ENCODE data around the gene CCDC40.

CCDC40 gene

DNA sequence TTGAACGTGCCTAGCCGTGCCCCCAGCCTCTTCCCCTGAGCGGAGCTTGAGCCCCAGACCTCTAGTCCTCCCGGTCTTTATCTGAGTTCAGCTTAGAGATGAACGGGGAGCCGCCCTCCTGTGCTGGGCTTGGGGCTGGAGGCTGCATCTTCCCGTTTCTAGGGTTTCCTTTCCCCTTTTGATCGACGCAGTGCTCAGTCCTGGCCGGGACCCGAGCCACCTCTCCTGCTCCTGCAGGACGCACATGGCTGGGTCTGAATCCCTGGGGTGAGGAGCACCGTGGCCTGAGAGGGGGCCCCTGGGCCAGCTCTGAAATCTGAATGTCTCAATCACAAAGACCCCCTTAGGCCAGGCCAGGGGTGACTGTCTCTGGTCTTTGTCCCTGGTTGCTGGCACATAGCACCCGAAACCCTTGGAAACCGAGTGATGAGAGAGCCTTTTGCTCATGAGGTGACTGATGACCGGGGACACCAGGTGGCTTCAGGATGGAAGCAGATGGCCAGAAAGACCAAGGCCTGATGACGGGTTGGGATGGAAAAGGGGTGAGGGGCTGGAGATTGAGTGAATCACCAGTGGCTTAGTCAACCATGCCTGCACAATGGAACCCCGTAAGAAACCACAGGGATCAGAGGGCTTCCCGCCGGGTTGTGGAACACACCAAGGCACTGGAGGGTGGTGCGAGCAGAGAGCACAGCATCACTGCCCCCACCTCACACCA lies 65.7 kb downstream of the CCDC40 start:
- Histone ChIP-seq H3K27me3 (replicated peaks; ENCODE audit: control insufficient read depth, insufficient read depth, low read length) (no peaks in the 10 kb centered on the region), H3K4me3 (replicated peaks; ENCODE audit: low read depth, low read length) (peak overlapping the region; percentile 83), H3K36me3 (ENCODE audit: control insufficient read depth, insufficient read depth, low read length) (no peaks in the 10 kb centered on the region)
- no peak for DNase-seq (ENCODE audit: extremely low read depth, insufficient read length)
- TF ChIP-seq, protein P1, sequence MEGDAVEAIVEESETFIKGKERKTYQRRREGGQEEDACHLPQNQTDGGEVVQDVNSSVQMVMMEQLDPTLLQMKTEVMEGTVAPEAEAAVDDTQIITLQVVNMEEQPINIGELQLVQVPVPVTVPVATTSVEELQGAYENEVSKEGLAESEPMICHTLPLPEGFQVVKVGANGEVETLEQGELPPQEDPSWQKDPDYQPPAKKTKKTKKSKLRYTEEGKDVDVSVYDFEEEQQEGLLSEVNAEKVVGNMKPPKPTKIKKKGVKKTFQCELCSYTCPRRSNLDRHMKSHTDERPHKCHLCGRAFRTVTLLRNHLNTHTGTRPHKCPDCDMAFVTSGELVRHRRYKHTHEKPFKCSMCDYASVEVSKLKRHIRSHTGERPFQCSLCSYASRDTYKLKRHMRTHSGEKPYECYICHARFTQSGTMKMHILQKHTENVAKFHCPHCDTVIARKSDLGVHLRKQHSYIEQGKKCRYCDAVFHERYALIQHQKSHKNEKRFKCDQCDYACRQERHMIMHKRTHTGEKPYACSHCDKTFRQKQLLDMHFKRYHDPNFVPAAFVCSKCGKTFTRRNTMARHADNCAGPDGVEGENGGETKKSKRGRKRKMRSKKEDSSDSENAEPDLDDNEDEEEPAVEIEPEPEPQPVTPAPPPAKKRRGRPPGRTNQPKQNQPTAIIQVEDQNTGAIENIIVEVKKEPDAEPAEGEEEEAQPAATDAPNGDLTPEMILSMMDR (IDR thresholded peaks at IDR 0.05; ENCODE audit: insufficient read depth, low read length, poor library complexity, severe bottlenecking), result no peak

DNA sequence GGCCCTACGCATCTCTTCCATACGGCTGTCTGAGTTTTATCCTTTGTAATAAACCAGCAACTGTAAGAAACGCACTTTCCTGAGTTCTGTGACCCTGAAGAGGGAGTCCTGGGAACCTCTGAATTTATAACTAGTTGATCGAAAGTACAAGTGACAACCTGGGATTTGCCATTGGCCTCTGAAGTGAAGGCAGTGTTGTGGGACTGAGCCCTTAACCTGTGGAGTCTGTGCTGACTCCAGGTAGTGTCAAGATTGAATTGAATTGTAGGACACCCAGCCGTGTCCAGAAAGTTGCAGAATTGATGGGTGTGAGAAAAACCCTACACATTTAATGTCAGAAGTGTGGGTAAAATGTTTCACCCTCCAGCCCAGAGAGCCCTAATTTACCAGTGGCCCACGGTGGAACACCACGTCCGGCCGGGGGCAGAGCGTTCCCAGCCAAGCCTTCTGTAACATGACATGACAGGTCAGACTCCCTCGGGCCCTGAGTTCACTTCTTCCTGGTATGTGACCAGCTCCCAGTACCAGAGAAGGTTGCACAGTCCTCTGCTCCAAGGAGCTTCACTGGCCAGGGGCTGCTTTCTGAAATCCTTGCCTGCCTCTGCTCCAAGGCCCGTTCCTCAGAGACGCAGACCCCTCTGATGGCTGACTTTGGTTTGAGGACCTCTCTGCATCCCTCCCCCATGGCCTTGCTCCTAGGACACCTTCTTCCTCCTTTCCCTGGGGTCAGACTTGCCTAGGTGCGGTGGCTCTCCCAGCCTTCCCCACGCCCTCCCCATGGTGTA lies 66.4 kb downstream of the CCDC40 start:
- TF ChIP-seq, protein P1 (IDR thresholded peaks at IDR 0.05; ENCODE audit: insufficient read depth, low read length, poor library complexity, severe bottlenecking), result no peak
- Histone ChIP-seq H3K4me3 (replicated peaks; ENCODE audit: low read depth, low read length) (no peak overlapping the region), H3K27me3 (replicated peaks; ENCODE audit: control insufficient read depth, insufficient read depth, low read length) (no peaks in the 10 kb centered on the region), H3K36me3 (ENCODE audit: control insufficient read depth, insufficient read depth, low read length) (no peaks in the 10 kb centered on the region)
- no peak for DNase-seq (ENCODE audit: extremely low read depth, insufficient read length)

DNA sequence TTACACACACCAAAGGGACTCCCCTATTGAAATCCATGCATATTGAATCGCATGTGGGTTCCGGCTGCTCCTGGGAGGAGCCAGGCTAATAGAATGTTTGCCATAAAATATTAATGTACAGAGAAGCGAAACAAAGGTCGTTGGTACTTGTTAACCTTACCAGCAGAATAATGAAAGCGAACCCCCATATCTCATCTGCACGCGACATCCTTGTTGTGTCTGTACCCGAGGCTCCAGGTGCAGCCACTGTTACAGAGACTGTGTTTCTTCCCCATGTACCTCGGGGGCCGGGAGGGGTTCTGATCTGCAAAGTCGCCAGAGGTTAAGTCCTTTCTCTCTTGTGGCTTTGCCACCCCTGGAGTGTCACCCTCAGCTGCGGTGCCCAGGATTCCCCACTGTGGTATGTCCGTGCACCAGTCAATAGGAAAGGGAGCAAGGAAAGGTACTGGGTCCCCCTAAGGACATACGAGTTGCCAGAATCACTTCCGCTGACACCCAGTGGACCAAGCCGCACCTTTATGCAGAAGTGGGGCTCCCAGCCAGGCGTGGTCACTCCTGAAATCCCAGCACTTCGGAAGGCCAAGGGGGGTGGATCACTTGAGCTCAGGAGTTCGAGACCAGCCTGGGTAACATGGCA lies 67.1 kb downstream of the CCDC40 start:
- no peaks in the 10 kb centered on the region for H3K36me3 ChIP-seq (ENCODE audit: control insufficient read depth, insufficient read depth, low read length)
- DNase-seq (ENCODE audit: extremely low read depth, insufficient read length), result no peak
- TF ChIP-seq, protein P1 (IDR thresholded peaks at IDR 0.05; ENCODE audit: insufficient read depth, low read length, poor library complexity, severe bottlenecking), result no peak

DNA sequence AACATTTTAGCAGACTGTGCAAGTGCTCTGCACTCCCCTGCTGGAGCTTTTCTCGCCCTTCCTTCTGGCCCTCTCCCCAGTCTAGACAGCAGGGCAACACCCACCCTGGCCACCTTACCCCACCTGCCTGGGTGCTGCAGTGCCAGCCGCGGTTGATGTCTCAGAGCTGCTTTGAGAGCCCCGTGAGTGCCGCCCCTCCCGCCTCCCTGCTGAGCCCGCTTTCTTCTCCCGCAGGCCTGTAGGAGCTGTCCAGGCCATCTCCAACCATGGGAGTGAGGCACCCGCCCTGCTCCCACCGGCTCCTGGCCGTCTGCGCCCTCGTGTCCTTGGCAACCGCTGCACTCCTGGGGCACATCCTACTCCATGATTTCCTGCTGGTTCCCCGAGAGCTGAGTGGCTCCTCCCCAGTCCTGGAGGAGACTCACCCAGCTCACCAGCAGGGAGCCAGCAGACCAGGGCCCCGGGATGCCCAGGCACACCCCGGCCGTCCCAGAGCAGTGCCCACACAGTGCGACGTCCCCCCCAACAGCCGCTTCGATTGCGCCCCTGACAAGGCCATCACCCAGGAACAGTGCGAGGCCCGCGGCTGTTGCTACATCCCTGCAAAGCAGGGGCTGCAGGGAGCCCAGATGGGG lies 68.0 kb downstream of the CCDC40 start:
- TF ChIP-seq, protein P1 (IDR thresholded peaks at IDR 0.05; ENCODE audit: insufficient read depth, low read length, poor library complexity, severe bottlenecking), result no peak
- Histone ChIP-seq H3K4me3 (replicated peaks; ENCODE audit: low read depth, low read length) (no peak overlapping the region), H3K36me3 (ENCODE audit: control insufficient read depth, insufficient read depth, low read length) (no peaks in the 10 kb centered on the region), H3K27me3 (replicated peaks; ENCODE audit: control insufficient read depth, insufficient read depth, low read length) (no peaks in the 10 kb centered on the region)
- no peak for DNase-seq (ENCODE audit: extremely low read depth, insufficient read length)

More for the DNA sequence above, 67.1 kb downstream of the CCDC40 start:
- Histone ChIP-seq H3K27me3 (replicated peaks; ENCODE audit: control insufficient read depth, insufficient read depth, low read length) (no peaks in the 10 kb centered on the region), H3K4me3 (replicated peaks; ENCODE audit: low read depth, low read length) (no peak overlapping the region)

DNA sequence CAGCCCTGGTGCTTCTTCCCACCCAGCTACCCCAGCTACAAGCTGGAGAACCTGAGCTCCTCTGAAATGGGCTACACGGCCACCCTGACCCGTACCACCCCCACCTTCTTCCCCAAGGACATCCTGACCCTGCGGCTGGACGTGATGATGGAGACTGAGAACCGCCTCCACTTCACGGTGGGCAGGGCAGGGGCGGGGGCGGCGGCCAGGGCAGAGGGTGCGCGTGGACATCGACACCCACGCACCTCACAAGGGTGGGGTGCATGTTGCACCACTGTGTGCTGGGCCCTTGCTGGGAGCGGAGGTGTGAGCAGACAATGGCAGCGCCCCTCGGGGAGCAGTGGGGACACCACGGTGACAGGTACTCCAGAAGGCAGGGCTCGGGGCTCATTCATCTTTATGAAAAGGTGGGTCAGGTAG lies 68.5 kb downstream of the CCDC40 start:
- TF ChIP-seq, protein P1 (IDR thresholded peaks at IDR 0.05; ENCODE audit: insufficient read depth, low read length, poor library complexity, severe bottlenecking), result no peak
- Histone ChIP-seq H3K27me3 (replicated peaks; ENCODE audit: control insufficient read depth, insufficient read depth, low read length) (no peaks in the 10 kb centered on the region), H3K36me3 (ENCODE audit: control insufficient read depth, insufficient read depth, low read length) (no peaks in the 10 kb centered on the region), H3K4me3 (replicated peaks; ENCODE audit: low read depth, low read length) (no peak overlapping the region)
- no peak for DNase-seq (ENCODE audit: extremely low read depth, insufficient read length)

Measured in GM06990 (cell line).